HEK293 (cell line): ENCODE measurements around the gene PGS1.

Experiments used
- CTCF ChIA-PET: fragments of 350-600 bp; formaldehyde crosslinking; extraction: SDS; loops from one replicate; lab custom pipeline; 2021; ENCODE audit warnings: antibody characterized with exemption; lab: Yijun Ruan, JAX
- POLR2A ChIA-PET: fragments of 300-600 bp; formaldehyde crosslinking; extraction: SDS; loops from one replicate; lab custom pipeline; 2020; ENCODE audit warnings: antibody characterized with exemption, inconsistent platforms; lab: Yijun Ruan, JAX
- H3K27ac ChIP-seq: fragments of 200-500 bp; sonication (Bioruptor generic); 2 replicates; pipeline ENCODE4 v1.5.1; 2014; ENCODE audit warnings: low read depth, low read length, control low read depth, inconsistent platforms; ENCODE audit errors: extremely low read depth
- H3K36me3 ChIP-seq, 2 experiments: fragments of 200-500 bp in 1 of 2; sonication (Bioruptor generic) in 1 of 2; 1 replicate in 1 of 2; 2 replicates in 1 of 2; pipeline ENCODE4 v1.5.1; 2014 to 2017; ENCODE audit warnings: inconsistent platforms in 2 of 2, low read length in 2 of 2; ENCODE audit not compliant: control insufficient read depth in 2 of 2, insufficient read depth in 1 of 2
- H3K4me1 ChIP-seq: fragments of 200-500 bp; sonication (Bioruptor generic); 2 replicates; pipeline ENCODE4 v1.5.1; 2014; ENCODE audit warnings: mild to moderate bottlenecking, low read length, inconsistent platforms; ENCODE audit not compliant: control insufficient read depth, insufficient read depth
- H3K4me3 ChIP-seq: 2 replicates; pipeline ENCODE4 v1.5.1; 2011; ENCODE audit warnings: low read depth, mild to moderate bottlenecking, control low read depth, low read length, moderate library complexity
- H3K9me3 ChIP-seq: fragments of 200-500 bp; sonication (Bioruptor generic); 2 replicates; pipeline ENCODE4 v1.5.1; 2014; ENCODE audit warnings: low read depth, low read length, inconsistent platforms; ENCODE audit not compliant: control insufficient read depth, insufficient read depth
- SP2 ChIP-seq: fragments of 450-650 bp; formaldehyde crosslinking; IDR thresholded peaks from 2 replicates; pipeline ENCODE4 v1.5.1; 2016; ENCODE audit warnings: missing biosample characterization, missing genetic modification characterization
- ZNF10 ChIP-seq: fragments of 450-650 bp; formaldehyde crosslinking; IDR thresholded peaks from 2 replicates; pipeline ENCODE4 v1.5.1; 2017; ENCODE audit warnings: missing biosample characterization, missing genetic modification characterization
- ZNF335 ChIP-seq: fragments of 450-650 bp; formaldehyde crosslinking; conservative IDR thresholded peaks from 2 replicates; pipeline ENCODE4 v1.5.1; 2016; ENCODE audit warnings: missing biosample characterization, missing genetic modification characterization
- ZNF366 ChIP-seq: fragments of 450-650 bp; formaldehyde crosslinking; conservative IDR thresholded peaks from 2 replicates; pipeline ENCODE4 v1.5.1; 2016; ENCODE audit warnings: missing biosample characterization, missing genetic modification characterization
- ZNF398 ChIP-seq: fragments of 450-650 bp; formaldehyde crosslinking; IDR thresholded peaks from 2 replicates; pipeline ENCODE4 v1.5.1; 2017; ENCODE audit warnings: missing biosample characterization, missing genetic modification characterization
- ZNF423 ChIP-seq: fragments of 450-650 bp; formaldehyde crosslinking; IDR thresholded peaks from 2 replicates; pipeline ENCODE4 v1.5.1; 2016; ENCODE audit warnings: missing biosample characterization, missing genetic modification characterization
- ZNF488 ChIP-seq: fragments of 450-650 bp; formaldehyde crosslinking; IDR thresholded peaks from 2 replicates; pipeline ENCODE4 v1.5.1; 2016; ENCODE audit warnings: missing biosample characterization, missing genetic modification characterization
- ZNF600 ChIP-seq: fragments of 450-650 bp; formaldehyde crosslinking; IDR thresholded peaks from 2 replicates; pipeline ENCODE4 v1.5.1; 2016; ENCODE audit warnings: missing biosample characterization, missing genetic modification characterization
- ZNF654 ChIP-seq: fragments of 450-650 bp; formaldehyde crosslinking; IDR thresholded peaks from 2 replicates; pipeline ENCODE4 v1.5.1; 2016; ENCODE audit warnings: low read depth, missing biosample characterization, missing genetic modification characterization
- ZSCAN16 ChIP-seq: fragments of 450-650 bp; formaldehyde crosslinking; IDR thresholded peaks from 2 replicates; pipeline ENCODE4 v1.5.1; 2016; ENCODE audit warnings: missing biosample characterization, missing genetic modification characterization

Gene PGS1

GRCh38 chr17:78433780-78434335 is 55.4 kb downstream of the PGS1 start:
- Histone ChIP-seq H3K9me3 (no peaks in the 10 kb centered on the region), H3K4me3 (no peak overlapping the region), H3K36me3 (peaks cover 0 to 13% of the 10 kb centered on the region in 2 experiments; a peak in 1 of 3 replicates)
- TF ChIP-seq ZNF398 (tag by site-specific recombination) (peak; percentile 67), ZNF366 (tag by site-specific recombination) (peak; percentile 99), ZSCAN16 (no peak)
- TF ChIP-seq, all 188 proteins: peak for 2
- Histone ChIP-seq H3K27ac (no peak overlapping the region), H3K4me1 (no peaks in the 10 kb centered on the region)
- POLR2A ChIA-PET = no interaction called here
- CTCF ChIA-PET = interaction anchor here (0.6 to 3.5 kb wide), 3 partner anchors 12 kb away, joined by 3 to 17 read pairs (median 5); no protein-coding TSS in a partner anchor

GRCh38 chr17:78434455-78435329 is 56.2 kb downstream of the PGS1 start:
- Histone ChIP-seq H3K27ac (no peak overlapping the region), H3K4me3 (no peak overlapping the region), H3K36me3 (peaks cover 0 to 5% of the 10 kb centered on the region in 2 experiments; a peak in 1 of 3 replicates), H3K4me1 (no peaks in the 10 kb centered on the region), H3K9me3 (no peaks in the 10 kb centered on the region)
- TF ChIP-seq ZNF654 (tag by site-specific recombination) = no peak
- no peak for TF ChIP-seq ZNF488
- peak; percentile 23; the same call in 1 of the 2 replicates for TF ChIP-seq SP2 (tag by site-specific recombination)
- ChIA-PET POLR2A (no interaction called here), CTCF (interaction anchor here (0.6 to 3.5 kb wide), 2 partner anchors 11 to 12 kb away, joined by 3 to 17 read pairs; no protein-coding TSS in a partner anchor)

DNA sequence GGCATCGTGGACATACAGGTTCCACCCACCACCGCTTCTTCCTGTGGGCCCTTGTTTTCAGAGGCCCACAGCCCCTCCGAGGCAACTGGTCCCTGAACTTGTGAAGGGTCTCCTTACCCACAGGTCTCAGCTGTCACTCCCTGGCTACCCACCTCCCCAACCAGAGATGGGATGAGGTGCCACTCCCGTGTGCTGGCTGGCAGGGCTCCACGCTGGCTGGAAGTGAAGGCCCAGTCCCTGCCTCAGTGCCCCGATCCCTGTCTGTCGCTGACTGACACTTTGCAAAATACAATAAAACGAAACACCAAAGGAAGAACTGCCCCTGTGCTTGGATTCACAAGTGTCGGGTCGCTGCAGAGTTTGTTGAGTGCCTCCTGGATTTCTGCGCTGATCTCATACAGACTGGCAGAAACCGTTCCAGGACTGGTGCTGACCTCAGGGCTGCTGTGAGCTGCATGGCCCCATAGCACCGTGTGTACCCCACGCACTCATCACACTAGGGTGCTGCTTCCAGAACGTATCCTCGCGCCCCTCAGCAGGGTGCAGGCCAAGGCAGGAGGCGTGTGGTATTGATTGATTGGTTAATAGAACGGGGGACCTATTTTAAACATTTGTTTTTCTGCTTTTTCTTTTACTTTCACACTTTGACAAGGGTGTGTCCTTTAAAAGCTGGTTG is 57.0 kb downstream of the PGS1 start:
- Histone ChIP-seq H3K4me1 (no peaks in the 10 kb centered on the region), H3K27ac (no peak overlapping the region), H3K4me3 (no peak overlapping the region), H3K9me3 (no peaks in the 10 kb centered on the region), H3K36me3 (no peaks in the 10 kb centered on the region)
- ChIA-PET CTCF (interaction anchor here (0.7 to 3.5 kb wide), 5 partner anchors 11 to 146 kb away, joined by 3 to 19 read pairs (median 3); no protein-coding TSS in a partner anchor), POLR2A (no interaction called here)
- TF ChIP-seq ZNF600 (peak; percentile 28; the same call in 1 of the 2 replicates), ZNF335 (tag by site-specific recombination) (no peak)

GRCh38 chr17:78437508-78438169 is 59.2 kb downstream of the PGS1 start:
- H3K36me3 ChIP-seq = no peaks in the 10 kb centered on the region
- CTCF ChIA-PET = interaction anchor here (1.3 to 3.5 kb wide), 3 partner anchors 9 to 15 kb away, joined by 5 to 19 read pairs (median 17); no protein-coding TSS in a partner anchor
- H3K27ac ChIP-seq = no peak overlapping the region
- POLR2A ChIA-PET = no interaction called here
- TF ChIP-seq ZNF10 (tag by site-specific recombination) = 0 out of 2 replicates have a peak, but pooled peaks have one; percentile 20
- TF ChIP-seq ZNF423 (tag by site-specific recombination) = no peak
- no peaks in the 10 kb centered on the region for H3K9me3 ChIP-seq
- no peaks in the 10 kb centered on the region for H3K4me1 ChIP-seq
- H3K4me3 ChIP-seq = no peak overlapping the region
